Measurements from ENCODE around the gene TUBB3.

GRCh38 chr16:89883346-89884040, 39.6 kb upstream of the TUBB3 start:
- TF ChIP-seq NR1H2 (CRISPR knock-in tag; IDR thresholded peaks at IDR 0.05) = no peak
- TF ChIP-seq ATF3 (CRISPR knock-in tag; conservative IDR thresholded peaks at IDR 0.05) = no peak
- TF ChIP-seq JUN (CRISPR knock-in tag; IDR thresholded peaks at IDR 0.05) = no peak
- TF ChIP-seq RELA (CRISPR knock-in tag; IDR thresholded peaks at IDR 0.05; ENCODE audit: borderline replicate concordance) = no peak
- TF ChIP-seq CTCF (IDR thresholded peaks at IDR 0.05) = no peak
- TF ChIP-seq MAX (CRISPR knock-in tag; IDR thresholded peaks at IDR 0.05) = no peak
- no peak for TF ChIP-seq PREB (CRISPR knock-in tag; IDR thresholded peaks at IDR 0.05; ENCODE audit: borderline replicate concordance)
- TF ChIP-seq USF1 (CRISPR knock-in tag; IDR thresholded peaks at IDR 0.05) = no peak

Measured in WTC11 (cell line).